Endothelial cell (in vitro differentiated cells): Measurements from ENCODE around the gene ATP2B2. TPM values are rescaled to one million over a fixed set of nuclear protein-coding genes. Genes with fewer than 3 reads are reported as not detected.
A peak's percentile ranks its signal among the peaks of the same experiment; 100 is the strongest.

Source experiments
- DNase-seq: peaks from one replicate; pipeline ENCODE4 v3.0.0; 2021; ENCODE audit warnings: low spot score
- H3K27ac Mint-ChIP-seq: one replicate; pipeline ENCODE4 v1.8.0; 2021; ENCODE audit warnings: mixed read lengths, inconsistent platforms; ENCODE audit not compliant: unreplicated experiment
- H3K27me3 Mint-ChIP-seq: one replicate; pipeline ENCODE4 v1.8.0; 2021; ENCODE audit warnings: mild to moderate bottlenecking, moderate library complexity, mixed read lengths, inconsistent platforms; ENCODE audit not compliant: unreplicated experiment
- H3K36me3 Mint-ChIP-seq: one replicate; pipeline ENCODE4 v1.8.0; 2021; ENCODE audit warnings: mild to moderate bottlenecking, low read depth, mixed read lengths, inconsistent platforms; ENCODE audit not compliant: unreplicated experiment
- H3K4me1 Mint-ChIP-seq: one replicate; pipeline ENCODE4 v1.8.0; 2021; ENCODE audit warnings: mild to moderate bottlenecking, mixed read lengths, inconsistent platforms; ENCODE audit not compliant: unreplicated experiment
- H3K4me3 Mint-ChIP-seq: one replicate; pipeline ENCODE4 v1.8.0; 2021; ENCODE audit warnings: mild to moderate bottlenecking, mixed read lengths, inconsistent platforms; ENCODE audit not compliant: unreplicated experiment
- H3K9me3 Mint-ChIP-seq: one replicate; pipeline ENCODE4 v1.8.0; 2021; ENCODE audit warnings: mixed read lengths, inconsistent platforms; ENCODE audit not compliant: unreplicated experiment
- CTCF ChIP-seq: fragments of 200-600 bp; sonication (generic); IDR thresholded peaks from one replicate; pipeline ENCODE4 v1.5.0; 2021; ENCODE audit warnings: antibody characterized with exemption; ENCODE audit not compliant: unreplicated experiment
- total RNA-seq: library from RNA; stranded (reverse); fragmentation: NEBNext Ultra II Directional; extraction: Animal tissue kit (Norgen Biotek cat#: 25700); gene quantifications from one replicate; pipeline ENCODE4 v1.2.1, GENCODE V29; 2021; ENCODE audit not compliant: unreplicated experiment

The ATP2B2 gene
- total RNA-seq, 1 donor from 2014 or later, result 1.7 TPM

GRCh38 chr3:10551821-10552630, 46.6 kb upstream of the ATP2B2 start:
- Mint-ChIP-seq H3K4me1 (peaks cover 30% of the 10 kb centered on the region), H3K36me3 (no peaks in the 10 kb centered on the region), H3K27me3 (peaks cover 10% of the 10 kb centered on the region), H3K27ac (no peak overlapping the region), H3K9me3 (no peaks in the 10 kb centered on the region), H3K4me3 (no peak overlapping the region)
- DNase-seq, result no peak
- no peak for TF ChIP-seq CTCF

GRCh38 chr3:10551139-10551538, 45.8 kb upstream of the ATP2B2 start:
- no peak for DNase-seq
- H3K36me3 Mint-ChIP-seq, result no peaks in the 10 kb centered on the region
- TF ChIP-seq CTCF, result no peak
- no peak overlapping the region for H3K4me3 Mint-ChIP-seq
- no peaks in the 10 kb centered on the region for H3K9me3 Mint-ChIP-seq
- peaks cover 10% of the 10 kb centered on the region for H3K27me3 Mint-ChIP-seq
- H3K4me1 Mint-ChIP-seq, result peaks cover 27% of the 10 kb centered on the region
- peak overlapping the region; percentile 24 for H3K27ac Mint-ChIP-seq

GRCh38 chr3:10550705-10551104, 45.3 kb upstream of the ATP2B2 start:
- no peak for TF ChIP-seq CTCF
- H3K36me3 Mint-ChIP-seq, result no peaks in the 10 kb centered on the region
- DNase-seq, result no peak
- peaks cover 10% of the 10 kb centered on the region for H3K27me3 Mint-ChIP-seq
- no peak overlapping the region for H3K4me3 Mint-ChIP-seq
- no peaks in the 10 kb centered on the region for H3K9me3 Mint-ChIP-seq
- peaks cover 26% of the 10 kb centered on the region for H3K4me1 Mint-ChIP-seq
- H3K27ac Mint-ChIP-seq, result peak overlapping the region; percentile 59

- no peak for TF ChIP-seq CTCF
- no peaks in the 10 kb centered on the region for H3K9me3 Mint-ChIP-seq
- H3K4me1 Mint-ChIP-seq, result peaks cover 26% of the 10 kb centered on the region
- H3K36me3 Mint-ChIP-seq, result no peaks in the 10 kb centered on the region
- no peak for DNase-seq
- H3K27me3 Mint-ChIP-seq, result peaks cover 10% of the 10 kb centered on the region
- H3K4me3 Mint-ChIP-seq, result no peak overlapping the region
- no peak overlapping the region for H3K27ac Mint-ChIP-seq
Observed at GRCh38 chr3:10549617-10550230, 44.3 kb upstream of the ATP2B2 start.

- DNase-seq, result no peak
Observed at GRCh38 chr3:10548992-10549391, 43.6 kb upstream of the ATP2B2 start.

More at GRCh38 chr3:10548992-10549391, 43.6 kb upstream of the ATP2B2 start:
- H3K4me1 Mint-ChIP-seq, result peaks cover 22% of the 10 kb centered on the region
- H3K27me3 Mint-ChIP-seq, result peaks cover 10% of the 10 kb centered on the region
- H3K9me3 Mint-ChIP-seq, result no peaks in the 10 kb centered on the region
- H3K36me3 Mint-ChIP-seq, result no peaks in the 10 kb centered on the region
- H3K27ac Mint-ChIP-seq, result no peak overlapping the region
- no peak for TF ChIP-seq CTCF
- no peak overlapping the region for H3K4me3 Mint-ChIP-seq
